ENCODE results near the gene SIVA1. TPM values are rescaled to one million over a fixed set of nuclear protein-coding genes. Genes with fewer than 3 reads are reported as not detected.

The SIVA1 gene
- total and polyA plus RNA-seq, 7 experiments from 2014 or later: 61.4 to 276 (median 91.6) TPM

Other genes with a start within 250 kb of the SIVA1 start
- gene C14orf180, start 173.4 kb upstream of the SIVA1 start, total RNA-seq: not detected
- gene C14orf180, start 173.4 kb upstream of the SIVA1 start, polyA plus RNA-seq: not detected
- under 1 TPM in 1 of 5 experiments, not detected in 4; 0.15 TPM for gene TMEM179, start 148.4 kb upstream of the SIVA1 start, total RNA-seq
- gene TMEM179, start 148.4 kb upstream of the SIVA1 start, polyA plus RNA-seq: not detected
- 100 to 1,000 TPM in 2 of 5 experiments, 10 to 100 TPM in 3; 65.0 to 140 (median 95.5) TPM for gene INF2, start 63.5 kb upstream of the SIVA1 start, total RNA-seq
- gene INF2, start 63.5 kb upstream of the SIVA1 start, polyA plus RNA-seq: 10 to 100 TPM in 1 of 2 donors, 1 to 10 TPM in 1; 5.8 to 12.4 TPM
- 1 to 10 TPM in 4 of 5 experiments, under 1 TPM in 1; 0.73 to 4.8 (median 4.2) TPM for gene ADSS1, start 28.9 kb upstream of the SIVA1 start, total RNA-seq
- gene ADSS1, start 28.9 kb upstream of the SIVA1 start, polyA plus RNA-seq: 1 to 10 TPM; 1.1 to 1.8 TPM
- 100 to 1,000 TPM in 1 of 5 experiments, 10 to 100 TPM in 4; 70.4 to 131 (median 88.9) TPM for gene AKT1, start 42.6 kb downstream of the SIVA1 start, total RNA-seq
- 10 to 100 TPM in 1 of 2 donors, 1 to 10 TPM in 1; 6.8 to 12.3 TPM for gene AKT1, start 42.6 kb downstream of the SIVA1 start, polyA plus RNA-seq
- gene ZBTB42, start 48.0 kb downstream of the SIVA1 start, total RNA-seq: 10 to 100 TPM in 1 of 5 experiments, 1 to 10 TPM in 4; 3.5 to 11.3 (median 5.5) TPM
- 1 to 10 TPM; 2.1 TPM for gene ZBTB42, start 48.0 kb downstream of the SIVA1 start, polyA plus RNA-seq
- gene CEP170B, start 112.1 kb downstream of the SIVA1 start, total RNA-seq: 1 to 10 TPM in 4 of 5 experiments, under 1 TPM in 1; 1.00 to 4.1 (median 2.5) TPM
- under 1 TPM; 0.05 TPM for gene CEP170B, start 112.1 kb downstream of the SIVA1 start, polyA plus RNA-seq
- 10 to 100 TPM in 1 of 5 experiments, 1 to 10 TPM in 2, under 1 TPM in 2; 0.10 to 32.0 (median 1.2) TPM for gene PLD4, start 171.7 kb downstream of the SIVA1 start, total RNA-seq
- gene PLD4, start 171.7 kb downstream of the SIVA1 start, polyA plus RNA-seq: under 1 TPM in 1 of 2 donors, not detected in 1; 0.35 TPM
- under 1 TPM in 1 of 5 experiments, not detected in 4; 0.02 TPM for gene AHNAK2, start 225.2 kb downstream of the SIVA1 start, total RNA-seq
- not detected for gene AHNAK2, start 225.2 kb downstream of the SIVA1 start, polyA plus RNA-seq
- gene CLBA1, start 232.6 kb downstream of the SIVA1 start, total RNA-seq: 1 to 10 TPM in 4 of 5 experiments, under 1 TPM in 1; 0.51 to 2.1 (median 1.3) TPM
- under 1 TPM; 0.26 to 0.72 TPM for gene CLBA1, start 232.6 kb downstream of the SIVA1 start, polyA plus RNA-seq

Measured in naive thymus-derived CD4-positive, alpha-beta T cell (primary cell).